Astrocyte (in vitro differentiated cells and primary cell): ENCODE data around the gene CACNA1E. TPM values are rescaled to one million over a fixed set of nuclear protein-coding genes. Genes with fewer than 3 reads are reported as not detected.

Experiments
- DNase-seq: peaks from one replicate; pipeline ENCODE4 v3.0.0-alpha.2; 2010; ENCODE audit warnings: low read depth
- FAIRE-seq: peaks from 2 replicates; lab custom pipeline; 2011; peaks lifted over from hg19 to GRCh38; lab: Jason Lieb, UNC
- H2AFZ ChIP-seq: 2 replicates; pipeline ENCODE4 v1.6.0; 2012; ENCODE audit warnings: low read depth, low read length, inconsistent platforms
- H3K27ac ChIP-seq: 2 replicates; pipeline ENCODE4 v1.5.1; 2011; ENCODE audit warnings: low read depth, low read length, inconsistent platforms
- H3K27me3 ChIP-seq: 2 replicates; pipeline ENCODE4 v1.6.0; 2011; ENCODE audit warnings: low read length, inconsistent platforms; ENCODE audit not compliant: insufficient read depth
- H3K36me3 ChIP-seq: 2 replicates; pipeline ENCODE4 v1.5.1; 2011; ENCODE audit warnings: low read length, inconsistent platforms; ENCODE audit not compliant: insufficient read depth
- H3K4me1 ChIP-seq: 2 replicates; pipeline ENCODE4 v1.5.1; 2011; ENCODE audit warnings: low read length, inconsistent platforms; ENCODE audit not compliant: insufficient read depth
- H3K4me2 ChIP-seq: 2 replicates; pipeline ENCODE4 v1.6.0; 2012; ENCODE audit warnings: low read length, inconsistent platforms
- H3K4me3 ChIP-seq: 2 replicates; pipeline ENCODE4 v1.5.1; 2011; ENCODE audit warnings: low read depth, mild to moderate bottlenecking, low read length, inconsistent platforms; ENCODE audit not compliant: insufficient read depth
- H3K79me2 ChIP-seq: 2 replicates; pipeline ENCODE4 v1.6.0; 2012; ENCODE audit warnings: mild to moderate bottlenecking, low read length, inconsistent platforms; ENCODE audit not compliant: insufficient read depth
- H3K9ac ChIP-seq: 2 replicates; pipeline ENCODE4 v1.6.0; 2012; ENCODE audit warnings: mild to moderate bottlenecking, low read length, inconsistent platforms
- H3K9me3 ChIP-seq: 2 replicates; pipeline ENCODE4 v1.5.1; 2012; ENCODE audit warnings: low read depth, mild to moderate bottlenecking, low read length, inconsistent platforms; ENCODE audit not compliant: insufficient read depth
- H4K20me1 ChIP-seq: 2 replicates; pipeline ENCODE4 v1.6.0; 2012; ENCODE audit warnings: low read length, inconsistent platforms; ENCODE audit not compliant: insufficient read depth
- H3K27ac Mint-ChIP-seq: one replicate; pipeline ENCODE4 v1.8.0; 2021; ENCODE audit warnings: mild to moderate bottlenecking, mixed read lengths; ENCODE audit not compliant: unreplicated experiment
- H3K27me3 Mint-ChIP-seq: one replicate; pipeline ENCODE4 v1.8.0; 2021; ENCODE audit warnings: low read depth, mixed read lengths; ENCODE audit not compliant: unreplicated experiment
- H3K36me3 Mint-ChIP-seq: one replicate; pipeline ENCODE4 v1.8.0; 2021; ENCODE audit warnings: low read depth, mixed read lengths; ENCODE audit not compliant: unreplicated experiment
- H3K4me1 Mint-ChIP-seq: one replicate; pipeline ENCODE4 v1.8.0; 2021; ENCODE audit warnings: low read depth, mixed read lengths; ENCODE audit not compliant: unreplicated experiment
- H3K4me3 Mint-ChIP-seq: one replicate; pipeline ENCODE4 v1.8.0; 2021; ENCODE audit warnings: mild to moderate bottlenecking, moderate library complexity, mixed read lengths; ENCODE audit not compliant: unreplicated experiment
- H3K9me3 Mint-ChIP-seq: one replicate; pipeline ENCODE4 v1.8.0; 2021; ENCODE audit warnings: mild to moderate bottlenecking, mixed read lengths; ENCODE audit not compliant: unreplicated experiment
- CTCF ChIP-seq: IDR thresholded peaks from 2 replicates; pipeline ENCODE4 v1.5.1; 2011; ENCODE audit warnings: low read depth, mild to moderate bottlenecking, inconsistent platforms, low read length, moderate library complexity; ENCODE audit not compliant: insufficient read depth
- EZH2 ChIP-seq: IDR thresholded peaks from 2 replicates; pipeline ENCODE4 v1.6.1; 2012; ENCODE audit warnings: mild to moderate bottlenecking, low read length, inconsistent platforms; ENCODE audit not compliant: insufficient read depth
- total RNA-seq: library from RNA; stranded (reverse); gene quantifications from 2 replicates; pipeline ENCODE4 v1.2.1, GENCODE V29; 2021

The CACNA1E gene
- total RNA-seq, 1 donor from 2014 or later: 0.07 TPM

GRCh38 chr1:181484821-181485220 is 1.5 kb downstream of the CACNA1E start:
- Histone ChIP-seq H3K4me2 (no peak overlapping the region), H3K79me2 (no peaks in the 10 kb centered on the region), H3K27me3 (peaks cover 63% of the 10 kb centered on the region), H3K4me3 (no peak overlapping the region), H3K9me3 (no peaks in the 10 kb centered on the region), H3K9ac (no peak overlapping the region), H2AFZ (no peak overlapping the region), H3K4me1 (no peaks in the 10 kb centered on the region), H3K27ac (no peak overlapping the region), H4K20me1 (no peaks in the 10 kb centered on the region), H3K36me3 (no peaks in the 10 kb centered on the region)
- H3K9me3 Mint-ChIP-seq: peaks cover 5% of the 10 kb centered on the region
- no peak overlapping the region for H3K27ac Mint-ChIP-seq
- peaks cover 93% of the 10 kb centered on the region for H3K27me3 Mint-ChIP-seq
- TF ChIP-seq EZH2 (no peak), CTCF (no peak)
- no peaks in the 10 kb centered on the region for H3K4me1 Mint-ChIP-seq
- no peaks in the 10 kb centered on the region for H3K36me3 Mint-ChIP-seq
- no peak for FAIRE-seq
- DNase-seq: no peak
- no peak overlapping the region for H3K4me3 Mint-ChIP-seq

GRCh38 chr1:181485287-181486097 is 2.2 kb downstream of the CACNA1E start:
- H3K4me3 ChIP-seq: no peak overlapping the region
- no peaks in the 10 kb centered on the region for H3K4me1 ChIP-seq
- no peak overlapping the region for H3K4me2 ChIP-seq
- no peak overlapping the region for H2AFZ ChIP-seq
- H3K36me3 ChIP-seq: no peaks in the 10 kb centered on the region
- H3K4me1 Mint-ChIP-seq: no peaks in the 10 kb centered on the region
- H3K27ac Mint-ChIP-seq: no peak overlapping the region
- H3K9me3 Mint-ChIP-seq: peaks cover 5% of the 10 kb centered on the region
- H3K27me3 ChIP-seq: peaks cover 62% of the 10 kb centered on the region
- no peak overlapping the region for H3K4me3 Mint-ChIP-seq
- peaks cover 93% of the 10 kb centered on the region for H3K27me3 Mint-ChIP-seq
- H3K79me2 ChIP-seq: no peaks in the 10 kb centered on the region
- DNase-seq (no peak), FAIRE-seq (no peak)
- no peaks in the 10 kb centered on the region for H3K36me3 Mint-ChIP-seq
- no peaks in the 10 kb centered on the region for H4K20me1 ChIP-seq
- H3K9me3 ChIP-seq: no peaks in the 10 kb centered on the region
- no peak overlapping the region for H3K9ac ChIP-seq
- no peak overlapping the region for H3K27ac ChIP-seq
- TF ChIP-seq EZH2 (peak; percentile 16), CTCF (no peak)

GRCh38 chr1:181486098-181486420 is 2.7 kb downstream of the CACNA1E start:
- H3K4me1 ChIP-seq: no peaks in the 10 kb centered on the region
- TF ChIP-seq EZH2 (no peak), CTCF (no peak)
- no peak overlapping the region for H3K4me3 Mint-ChIP-seq

More at GRCh38 chr1:181486098-181486420, 2.7 kb downstream of the CACNA1E start:
- no peak for FAIRE-seq
- DNase-seq: no peak
- no peaks in the 10 kb centered on the region for H3K4me1 Mint-ChIP-seq
- Histone ChIP-seq H3K9ac (no peak overlapping the region), H4K20me1 (no peaks in the 10 kb centered on the region), H3K79me2 (no peaks in the 10 kb centered on the region), H3K36me3 (no peaks in the 10 kb centered on the region), H3K4me3 (no peak overlapping the region), H3K27me3 (peaks cover 60% of the 10 kb centered on the region), H3K4me2 (no peak overlapping the region), H3K9me3 (no peaks in the 10 kb centered on the region), H3K27ac (no peak overlapping the region), H2AFZ (no peak overlapping the region)
- peaks cover 90% of the 10 kb centered on the region for H3K27me3 Mint-ChIP-seq
- H3K36me3 Mint-ChIP-seq: no peaks in the 10 kb centered on the region
- peaks cover 5% of the 10 kb centered on the region for H3K9me3 Mint-ChIP-seq
- no peak overlapping the region for H3K27ac Mint-ChIP-seq
